Suprapubic skin (tissue), 4 donors: ENCODE data around the gene BRPF1. TPM values are rescaled to one million over a fixed set of nuclear protein-coding genes. Genes with fewer than 3 reads are reported as not detected.

ENCODE experiments used
- DNase-seq, 2 donors: peaks; one replicate each; pipeline ENCODE4 v3.0.0-alpha.2; 2019; ENCODE audit warnings: low spot score in 2 of 2
- H3K27ac ChIP-seq: fragments of 200-600 bp; sonication (generic); one replicate; pipeline ENCODE4 v1.5.1; 2019
- H3K27me3 ChIP-seq: fragments of 200-600 bp; sonication (generic); one replicate; pipeline ENCODE4 v1.5.1; 2019
- H3K36me3 ChIP-seq: fragments of 200-600 bp; sonication (generic); one replicate; pipeline ENCODE4 v1.5.1; 2019
- H3K4me1 ChIP-seq: fragments of 200-600 bp; sonication (generic); one replicate; pipeline ENCODE4 v1.5.1; 2019
- H3K4me3 ChIP-seq: fragments of 200-600 bp; sonication (generic); one replicate; pipeline ENCODE4 v1.5.1; 2019; ENCODE audit warnings: mild to moderate bottlenecking
- H3K9me3 ChIP-seq: fragments of 200-600 bp; sonication (generic); one replicate; pipeline ENCODE4 v1.5.1; 2019
- CTCF ChIP-seq, 2 donors: fragments of 200-600 bp in 1 of 2; fragments of 450-650 bp in 1 of 2; sonication (generic) in 1 of 2; IDR thresholded peaks; one replicate each; pipeline ENCODE4 v1.5.1; 2016 to 2019; ENCODE audit warnings: antibody characterized with exemption in 2 of 2, mild to moderate bottlenecking in 1 of 2, moderate library complexity in 1 of 2
- EP300 ChIP-seq: sonication (generic); formaldehyde crosslinking; IDR thresholded peaks from one replicate; pipeline ENCODE4 v1.6.1; 2017; ENCODE audit warnings: antibody characterized with exemption
- POLR2A ChIP-seq, 2 donors: fragments of 450-650 bp; IDR thresholded peaks; one replicate each; pipeline ENCODE4 v1.6.1; 2017; ENCODE audit warnings: antibody characterized with exemption in 2 of 2, mild to moderate bottlenecking in 2 of 2, moderate library complexity in 2 of 2
- POLR2AphosphoS5 ChIP-seq, 3 donors: sonication (generic); formaldehyde crosslinking; IDR thresholded peaks; one replicate each; pipeline ENCODE4 v1.6.1; 2017; ENCODE audit warnings: antibody characterized with exemption in 3 of 3
- WGBS: methylation state at CpG from one replicate; pipeline ENCODE4 v1.1.5; 2018; 5-methylcytosine and 5-hydroxymethylcytosine counted together
- total RNA-seq, 4 donors: library from RNA; depleted of rRNA; stranded (reverse); fragments of >200 nt; gene quantifications; one replicate each; pipeline ENCODE4 v1.1.0, GENCODE V29; 2016

BRPF1 gene
- total RNA-seq, 4 donors from 2014 or later: 24.6 to 35.6 (median 29.4) TPM

- H3K9me3 ChIP-seq: no peaks in the 10 kb centered on the region
- H3K27me3 ChIP-seq: no peaks in the 10 kb centered on the region
- H3K4me1 ChIP-seq: peaks cover 11% of the 10 kb centered on the region
- 71% methylated on average over 10 of the region's 10 CpGs for WGBS
- peaks cover 45% of the 10 kb centered on the region for H3K36me3 ChIP-seq
- H3K27ac ChIP-seq: no peak overlapping the region
- DNase-seq: no peak
- TF ChIP-seq POLR2AphosphoS5 (IDR thresholded peaks at IDR 0.05) (no peak), EP300 (no peak), CTCF (IDR thresholded peaks at IDR 0.05) (no peak), POLR2A (IDR thresholded peaks at IDR 0.05) (no peak)
- H3K4me3 ChIP-seq: no peak overlapping the region
Observed at GRCh38 chr3:9780458-9780812, 48.9 kb downstream of the BRPF1 start.

GRCh38 chr3:9780910-9781309 is 49.4 kb downstream of the BRPF1 start:
- H3K27me3 ChIP-seq: no peaks in the 10 kb centered on the region
- peaks cover 48% of the 10 kb centered on the region for H3K36me3 ChIP-seq
- 92% methylated on average over 4 of the region's 4 CpGs for WGBS
- H3K4me3 ChIP-seq: no peak overlapping the region
- TF ChIP-seq POLR2AphosphoS5 (IDR thresholded peaks at IDR 0.05) (no peak), EP300 (no peak), CTCF (IDR thresholded peaks at IDR 0.05) (no peak), POLR2A (IDR thresholded peaks at IDR 0.05) (no peak)
- no peak for DNase-seq
- no peaks in the 10 kb centered on the region for H3K9me3 ChIP-seq
- H3K27ac ChIP-seq: no peak overlapping the region
- peaks cover 11% of the 10 kb centered on the region for H3K4me1 ChIP-seq

GRCh38 chr3:9781551-9781950 is 50.0 kb downstream of the BRPF1 start:
- no peak for DNase-seq
- peaks cover 11% of the 10 kb centered on the region for H3K4me1 ChIP-seq
- H3K9me3 ChIP-seq: no peaks in the 10 kb centered on the region
- H3K36me3 ChIP-seq: peaks cover 54% of the 10 kb centered on the region
- H3K27me3 ChIP-seq: no peaks in the 10 kb centered on the region
- no peak overlapping the region for H3K27ac ChIP-seq
- TF ChIP-seq CTCF (IDR thresholded peaks at IDR 0.05) (no peak), EP300 (no peak), POLR2A (IDR thresholded peaks at IDR 0.05) (no peak), POLR2AphosphoS5 (IDR thresholded peaks at IDR 0.05) (no peak)
- no peak overlapping the region for H3K4me3 ChIP-seq
- WGBS: 47% methylated on average over 1 of the region's 1 CpG

DNA sequence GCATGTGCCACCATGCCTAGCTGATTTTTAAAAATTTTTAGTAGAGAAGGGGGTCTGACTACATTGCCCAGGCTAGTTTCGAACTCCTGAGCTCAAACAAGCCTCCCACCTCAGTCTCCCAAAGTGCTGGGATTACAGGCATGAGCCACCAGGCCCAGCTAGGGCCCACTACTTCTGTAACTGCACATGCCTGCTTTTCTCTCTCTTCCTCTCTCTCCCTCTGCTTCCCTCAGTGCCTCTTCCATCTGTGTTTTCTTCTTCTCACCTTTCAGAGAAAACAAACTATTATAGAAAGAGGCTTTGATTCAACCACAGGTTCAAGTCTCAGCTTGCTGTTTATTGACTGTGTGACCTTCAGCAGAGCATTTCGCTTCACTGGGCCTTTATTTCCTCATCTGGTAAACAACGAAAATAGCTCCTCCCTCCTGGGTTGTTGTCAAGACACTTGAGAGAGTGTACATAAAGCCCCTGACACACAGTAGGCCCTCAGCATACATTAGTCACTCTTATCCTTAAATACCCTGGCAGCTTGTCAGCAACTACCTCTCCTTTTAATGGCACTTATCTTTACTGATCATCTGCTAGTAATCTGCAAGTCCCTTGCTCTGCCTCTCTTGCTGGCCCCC is 50.6 kb downstream of the BRPF1 start:
- WGBS: 65% methylated on average over 3 of the region's 3 CpGs
- H3K4me1 ChIP-seq: peaks cover 11% of the 10 kb centered on the region
- no peak for DNase-seq
- no peaks in the 10 kb centered on the region for H3K9me3 ChIP-seq
- H3K27ac ChIP-seq: no peak overlapping the region
- no peaks in the 10 kb centered on the region for H3K27me3 ChIP-seq
- H3K4me3 ChIP-seq: no peak overlapping the region
- H3K36me3 ChIP-seq: peaks cover 59% of the 10 kb centered on the region
- no peak for TF ChIP-seq CTCF (IDR thresholded peaks at IDR 0.05)

DNA sequence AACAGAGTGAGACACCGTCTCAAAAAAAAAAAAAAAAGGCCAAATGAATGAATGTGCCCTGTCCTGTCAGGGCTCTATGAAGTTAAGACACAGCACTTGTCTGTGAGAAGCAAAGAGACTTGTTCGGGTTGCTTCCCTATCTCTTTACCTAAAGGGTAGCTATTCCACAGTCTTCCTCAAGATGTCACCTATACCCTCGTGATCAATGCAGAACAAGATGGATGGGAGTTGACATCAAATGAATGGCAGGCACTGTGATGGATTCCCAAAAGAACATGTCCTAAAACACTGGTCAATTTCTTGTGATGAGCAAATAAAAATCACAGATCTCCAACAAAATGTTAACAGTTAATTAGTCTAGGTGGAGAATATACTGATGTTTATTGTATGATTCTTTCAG is 51.2 kb downstream of the BRPF1 start:
- peaks cover 66% of the 10 kb centered on the region for H3K36me3 ChIP-seq
- no peak for TF ChIP-seq CTCF (IDR thresholded peaks at IDR 0.05)
- TF ChIP-seq EP300: no peak
- no peak for TF ChIP-seq POLR2AphosphoS5 (IDR thresholded peaks at IDR 0.05)
- no peak for TF ChIP-seq POLR2A (IDR thresholded peaks at IDR 0.05)

More for the DNA sequence above, 51.2 kb downstream of the BRPF1 start:
- WGBS: 42% methylated on average over 3 of the region's 3 CpGs
- Histone ChIP-seq H3K27ac (no peak overlapping the region), H3K4me1 (peaks cover 7% of the 10 kb centered on the region), H3K27me3 (no peaks in the 10 kb centered on the region), H3K4me3 (no peak overlapping the region), H3K9me3 (no peaks in the 10 kb centered on the region)
- no peak for DNase-seq
